Gastroesophageal sphincter (tissue), 3 donors: ENCODE results near the gene SVIP.

Experiments used
- CTCF ChIP-seq, 4 experiments: fragments of 200-600 bp in 2 of 4; fragments of 450-650 bp in 2 of 4; sonication (generic) in 1 of 4; IDR thresholded peaks; one replicate each; pipeline ENCODE4 v1.5.1; 2017 to 2019; ENCODE audit warnings: antibody characterized with exemption in 4 of 4, mild to moderate bottlenecking in 2 of 4, moderate library complexity in 2 of 4
- EP300 ChIP-seq: sonication (generic); formaldehyde crosslinking; IDR thresholded peaks from one replicate; pipeline ENCODE4 v1.6.1; 2017; ENCODE audit warnings: antibody characterized with exemption, mild to moderate bottlenecking
- POLR2A ChIP-seq, 2 donors: fragments of 450-650 bp; IDR thresholded peaks; one replicate each; pipeline ENCODE4 v1.6.1; 2017; ENCODE audit warnings: antibody characterized with exemption in 2 of 2, mild to moderate bottlenecking in 2 of 2, moderate library complexity in 1 of 2
- POLR2AphosphoS5 ChIP-seq: sonication (generic); formaldehyde crosslinking; IDR thresholded peaks from one replicate; pipeline ENCODE4 v1.6.1; 2017; ENCODE audit warnings: antibody characterized with exemption

GRCh38 chr11:22802861-22803260 is 26.7 kb downstream of the SVIP start:
- TF ChIP-seq POLR2AphosphoS5 (no peak), CTCF (IDR thresholded peaks at IDR 0.05) (no peak), POLR2A (IDR thresholded peaks at IDR 0.05) (no peak), EP300 (no peak)
